ENCODE results near the gene WHRN.

GRCh38 chr9:114456929-114457328 lies 48.3 kb downstream of the WHRN start:
- TF ChIP-seq PKNOX1 (IDR thresholded peaks at IDR 0.05) (no peak), SP1 (IDR thresholded peaks at IDR 0.05) (no peak), CTBP1 (IDR thresholded peaks at IDR 0.05; ENCODE audit: borderline replicate concordance) (no peak), TARDBP (IDR thresholded peaks at IDR 0.05) (no peak), ARNT (IDR thresholded peaks at IDR 0.05) (no peak), HDGF (IDR thresholded peaks at IDR 0.05; ENCODE audit: borderline replicate concordance) (no peak)

Data from HEK293T (cell line).